Mammary epithelial cell (primary cell): Measurements from ENCODE around the gene ING3.

Experiments
- EZH2 ChIP-seq: IDR thresholded peaks from 2 replicates; pipeline ENCODE4 v1.6.1; 2012; ENCODE audit warnings: low read length, inconsistent platforms, borderline replicate concordance
- TF ChIP-seq, protein P1 (sequence below), 2 donors: IDR thresholded peaks in 1 of 2; conservative IDR thresholded peaks in 1 of 2; 2 replicates each; pipeline ENCODE4 v1.5.1; 2011 to 2012; ENCODE audit warnings: inconsistent platforms in 2 of 2, low read length in 2 of 2, mild to moderate bottlenecking in 2 of 2, control low read depth in 1 of 2, low read depth in 1 of 2; ENCODE audit not compliant: insufficient read depth in 1 of 2; ENCODE audit errors: extremely low read depth in 1 of 2

DNA sequence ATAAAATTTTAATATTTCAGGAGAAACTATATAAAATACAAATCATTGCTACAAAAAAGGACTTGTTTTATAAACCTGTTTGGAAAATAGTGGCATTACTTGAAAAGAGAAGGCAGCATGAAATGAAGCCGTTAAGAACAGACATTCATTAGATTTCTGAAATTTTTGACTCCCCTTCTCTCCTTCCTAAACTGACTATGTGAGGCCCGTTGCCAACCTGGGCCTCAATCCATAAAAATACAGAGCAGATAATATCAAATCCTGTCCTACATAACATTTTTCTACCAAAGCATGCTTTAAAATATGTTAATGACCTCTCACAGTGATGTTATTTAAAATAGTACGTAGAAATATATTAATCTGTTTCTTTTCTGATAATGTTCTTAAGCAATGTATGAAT lies 34.5 kb upstream of the ING3 start:
- TF ChIP-seq EZH2 = no peak
- TF ChIP-seq, protein P1, sequence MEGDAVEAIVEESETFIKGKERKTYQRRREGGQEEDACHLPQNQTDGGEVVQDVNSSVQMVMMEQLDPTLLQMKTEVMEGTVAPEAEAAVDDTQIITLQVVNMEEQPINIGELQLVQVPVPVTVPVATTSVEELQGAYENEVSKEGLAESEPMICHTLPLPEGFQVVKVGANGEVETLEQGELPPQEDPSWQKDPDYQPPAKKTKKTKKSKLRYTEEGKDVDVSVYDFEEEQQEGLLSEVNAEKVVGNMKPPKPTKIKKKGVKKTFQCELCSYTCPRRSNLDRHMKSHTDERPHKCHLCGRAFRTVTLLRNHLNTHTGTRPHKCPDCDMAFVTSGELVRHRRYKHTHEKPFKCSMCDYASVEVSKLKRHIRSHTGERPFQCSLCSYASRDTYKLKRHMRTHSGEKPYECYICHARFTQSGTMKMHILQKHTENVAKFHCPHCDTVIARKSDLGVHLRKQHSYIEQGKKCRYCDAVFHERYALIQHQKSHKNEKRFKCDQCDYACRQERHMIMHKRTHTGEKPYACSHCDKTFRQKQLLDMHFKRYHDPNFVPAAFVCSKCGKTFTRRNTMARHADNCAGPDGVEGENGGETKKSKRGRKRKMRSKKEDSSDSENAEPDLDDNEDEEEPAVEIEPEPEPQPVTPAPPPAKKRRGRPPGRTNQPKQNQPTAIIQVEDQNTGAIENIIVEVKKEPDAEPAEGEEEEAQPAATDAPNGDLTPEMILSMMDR (conservative IDR thresholded peaks at IDR 0.05 in 1 of 2, IDR thresholded peaks at IDR 0.05 in 1 of 2; ENCODE audit: extremely low read depth in 1 of 2, insufficient read depth in 1 of 2, low read depth in 1 of 2, low read length in 2 of 2) = no peak
